ENCODE data around the gene FLRT1. TPM values are rescaled to one million over a fixed set of nuclear protein-coding genes. Genes with fewer than 3 reads are reported as not detected.

Gene FLRT1
- total RNA-seq, 4 donors from 2014 or later = not detected

- TF ChIP-seq POLR2A (IDR thresholded peaks at IDR 0.05) = no peak
- no peak for TF ChIP-seq CTCF (IDR thresholded peaks at IDR 0.05)
- TF ChIP-seq EP300 (IDR thresholded peaks at IDR 0.05) = no peak
- no peak for TF ChIP-seq POLR2AphosphoS5 (IDR thresholded peaks at IDR 0.05)
- Histone ChIP-seq H3K36me3 (no peaks in the 10 kb centered on the region), H3K9me3 (no peaks in the 10 kb centered on the region), H3K4me1 (no peaks in the 10 kb centered on the region), H3K27ac (no peak overlapping the region), H3K27me3 (no peaks in the 10 kb centered on the region), H3K4me3 (no peak overlapping the region)
- WGBS = 80% methylated on average over 14 of the region's 19 CpGs
- no peak for DNase-seq (ENCODE audit: low spot score in 2 of 2)
Observed at GRCh38 chr11:64048042-64048854, 12.5 kb downstream of the FLRT1 start.

- WGBS = 75% methylated on average over 2 of the region's 8 CpGs
- TF ChIP-seq POLR2AphosphoS5 (IDR thresholded peaks at IDR 0.05) = no peak
- TF ChIP-seq POLR2A (IDR thresholded peaks at IDR 0.05) = no peak
- no peak for TF ChIP-seq EP300 (IDR thresholded peaks at IDR 0.05)
- no peak for TF ChIP-seq CTCF (IDR thresholded peaks at IDR 0.05)
- Histone ChIP-seq H3K4me1 (no peaks in the 10 kb centered on the region), H3K36me3 (no peaks in the 10 kb centered on the region), H3K27me3 (no peaks in the 10 kb centered on the region), H3K4me3 (no peak overlapping the region), H3K27ac (no peak overlapping the region), H3K9me3 (no peaks in the 10 kb centered on the region)
- DNase-seq (ENCODE audit: low spot score in 2 of 2) = no peak
Observed at GRCh38 chr11:64049509-64049908, 13.8 kb downstream of the FLRT1 start.

GRCh38 chr11:64051297-64051696 lies 15.6 kb downstream of the FLRT1 start:
- TF ChIP-seq CTCF (IDR thresholded peaks at IDR 0.05) = no peak
- no peak for TF ChIP-seq POLR2A (IDR thresholded peaks at IDR 0.05)
- TF ChIP-seq EP300 (IDR thresholded peaks at IDR 0.05) = no peak
- TF ChIP-seq POLR2AphosphoS5 (IDR thresholded peaks at IDR 0.05) = no peak

GRCh38 chr11:64052436-64052835 lies 16.7 kb downstream of the FLRT1 start:
- H3K9me3 ChIP-seq = no peaks in the 10 kb centered on the region
- no peak overlapping the region for H3K27ac ChIP-seq
- WGBS = no CpG with 5 or more reads among the region's 2 CpGs
- no peak overlapping the region for H3K4me3 ChIP-seq
- H3K36me3 ChIP-seq = no peaks in the 10 kb centered on the region
- H3K4me1 ChIP-seq = no peaks in the 10 kb centered on the region
- TF ChIP-seq CTCF (IDR thresholded peaks at IDR 0.05) = no peak
- no peak for TF ChIP-seq POLR2AphosphoS5 (IDR thresholded peaks at IDR 0.05)
- no peak for TF ChIP-seq EP300 (IDR thresholded peaks at IDR 0.05)
- no peak for TF ChIP-seq POLR2A (IDR thresholded peaks at IDR 0.05)
- DNase-seq (ENCODE audit: low spot score in 2 of 2) = no peak
- H3K27me3 ChIP-seq = no peaks in the 10 kb centered on the region

More at GRCh38 chr11:64051297-64051696, 15.6 kb downstream of the FLRT1 start:
- no peak for DNase-seq (ENCODE audit: low spot score in 2 of 2)
- Histone ChIP-seq H3K4me3 (no peak overlapping the region), H3K36me3 (no peaks in the 10 kb centered on the region), H3K27me3 (no peaks in the 10 kb centered on the region), H3K4me1 (no peaks in the 10 kb centered on the region), H3K9me3 (no peaks in the 10 kb centered on the region), H3K27ac (no peak overlapping the region)
- no CpG with 5 or more reads among the region's 19 CpGs for WGBS

GRCh38 chr11:64052938-64053622 lies 17.3 kb downstream of the FLRT1 start:
- no peaks in the 10 kb centered on the region for H3K27me3 ChIP-seq
- H3K4me1 ChIP-seq = no peaks in the 10 kb centered on the region
- no peak for TF ChIP-seq CTCF (IDR thresholded peaks at IDR 0.05)
- TF ChIP-seq POLR2AphosphoS5 (IDR thresholded peaks at IDR 0.05) = no peak
- no peak for TF ChIP-seq POLR2A (IDR thresholded peaks at IDR 0.05)
- TF ChIP-seq EP300 (IDR thresholded peaks at IDR 0.05) = no peak
- no peaks in the 10 kb centered on the region for H3K36me3 ChIP-seq
- no peaks in the 10 kb centered on the region for H3K9me3 ChIP-seq
- WGBS = 45% methylated on average over 2 of the region's 11 CpGs
- H3K4me3 ChIP-seq = no peak overlapping the region
- H3K27ac ChIP-seq = no peak overlapping the region
- no peak for DNase-seq (ENCODE audit: low spot score in 2 of 2)
